ENCODE results near the gene ABCG1. TPM values are rescaled to one million over a fixed set of nuclear protein-coding genes. Genes with fewer than 3 reads are reported as not detected.

Gene ABCG1
- total RNA-seq, 2 donors from 2014 or later = 7.9 to 12.3 TPM

- no peak for TF ChIP-seq CTCF (IDR thresholded peaks at IDR 0.05)
- Histone ChIP-seq H3K36me3 (no peaks in the 10 kb centered on the region), H3K27ac (peak overlapping the region; percentile 74 to 89), H3K9me3 (no peaks in the 10 kb centered on the region), H3K4me3 (no peak overlapping the region), H3K27me3 (no peaks in the 10 kb centered on the region), H3K4me1 (peaks cover 0 to 68% of the 10 kb centered on the region in 2 donors)
- DNase-seq (ENCODE audit: low spot score) = no peak
Measured at GRCh38 chr21:42237161-42237560, 18.2 kb downstream of the ABCG1 start.

GRCh38 chr21:42237577-42237976, 18.6 kb downstream of the ABCG1 start:
- H3K4me3 ChIP-seq = no peak overlapping the region
- no peaks in the 10 kb centered on the region for H3K27me3 ChIP-seq
- peak overlapping the region in 1 of 2 donors; percentile 74 for H3K27ac ChIP-seq
- no peak for TF ChIP-seq CTCF (IDR thresholded peaks at IDR 0.05)
- no peak for DNase-seq (ENCODE audit: low spot score)
- H3K36me3 ChIP-seq = no peaks in the 10 kb centered on the region
- peaks cover 0 to 64% of the 10 kb centered on the region in 2 donors for H3K4me1 ChIP-seq
- H3K9me3 ChIP-seq = no peaks in the 10 kb centered on the region

DNA sequence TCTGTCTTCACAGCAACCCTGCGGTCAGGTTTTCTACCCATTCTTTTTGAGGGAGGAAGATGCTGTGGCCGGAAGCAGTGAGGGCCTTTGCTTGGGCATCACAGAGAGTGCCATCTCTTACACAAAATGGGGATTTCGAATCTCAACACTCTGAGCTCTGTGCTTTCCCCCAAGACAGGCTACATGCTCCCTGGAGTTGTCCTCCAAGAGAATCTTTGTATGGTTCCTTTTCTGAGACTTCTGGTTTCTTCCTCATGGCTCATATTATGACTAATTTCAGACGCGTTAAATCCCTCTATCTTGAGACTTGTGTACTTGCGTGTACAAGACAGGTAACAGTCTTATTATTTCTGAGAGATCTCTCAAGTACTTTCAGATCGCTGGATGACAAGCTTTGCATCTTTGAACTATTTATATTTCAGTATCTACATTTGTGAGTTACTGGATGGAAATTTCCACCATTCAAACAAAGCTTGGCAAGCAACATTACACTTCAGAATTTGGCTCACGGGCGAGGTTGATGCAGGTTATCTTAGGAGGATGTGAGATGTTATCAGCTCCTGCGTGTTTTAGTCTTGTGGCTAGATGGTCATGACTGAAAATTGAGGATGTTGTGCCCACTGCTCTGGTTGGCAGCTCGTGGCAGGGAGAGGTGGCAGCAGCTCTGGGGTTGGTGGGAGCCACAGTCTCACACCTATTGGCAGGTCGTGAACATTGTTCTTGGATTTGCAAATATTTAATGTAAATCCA, 19.4 kb downstream of the ABCG1 start:
- DNase-seq (ENCODE audit: low spot score) = no peak

DNA sequence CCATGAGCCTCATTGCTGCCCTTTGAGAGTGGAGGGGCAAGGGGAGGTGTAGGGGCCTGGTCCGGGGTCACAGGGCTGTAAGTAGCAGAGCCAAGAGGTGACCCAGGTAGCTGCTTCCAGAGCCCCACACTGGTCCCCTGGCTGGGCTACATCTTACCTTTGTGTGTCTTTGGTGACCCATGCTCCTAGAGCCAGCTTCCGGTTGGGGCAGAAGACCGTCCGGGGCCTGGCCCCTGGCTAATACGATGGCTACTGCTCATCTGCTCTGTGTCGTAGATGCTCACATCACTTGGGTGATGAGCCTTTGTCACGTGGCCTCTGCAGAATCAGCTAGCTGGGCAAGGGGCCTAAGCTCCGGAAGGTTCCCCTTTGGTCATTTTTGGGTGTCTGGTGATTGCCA, 20.6 kb downstream of the ABCG1 start:
- TF ChIP-seq CTCF (IDR thresholded peaks at IDR 0.05) = no peak
- no peaks in the 10 kb centered on the region for H3K36me3 ChIP-seq
- no peaks in the 10 kb centered on the region for H3K9me3 ChIP-seq
- H3K4me1 ChIP-seq = peaks cover 0 to 50% of the 10 kb centered on the region in 2 donors
- H3K27ac ChIP-seq = no peak overlapping the region
- H3K27me3 ChIP-seq = no peaks in the 10 kb centered on the region
- DNase-seq (ENCODE audit: low spot score) = no peak
- H3K4me3 ChIP-seq = no peak overlapping the region

More for the DNA sequence above, 19.4 kb downstream of the ABCG1 start:
- Histone ChIP-seq H3K36me3 (no peaks in the 10 kb centered on the region), H3K4me3 (no peak overlapping the region), H3K4me1 (peaks cover 0 to 56% of the 10 kb centered on the region in 2 donors), H3K27me3 (no peaks in the 10 kb centered on the region), H3K9me3 (no peaks in the 10 kb centered on the region), H3K27ac (peak overlapping the region in 1 of 2 donors; percentile 1)
- no peak for TF ChIP-seq CTCF (IDR thresholded peaks at IDR 0.05)

DNA sequence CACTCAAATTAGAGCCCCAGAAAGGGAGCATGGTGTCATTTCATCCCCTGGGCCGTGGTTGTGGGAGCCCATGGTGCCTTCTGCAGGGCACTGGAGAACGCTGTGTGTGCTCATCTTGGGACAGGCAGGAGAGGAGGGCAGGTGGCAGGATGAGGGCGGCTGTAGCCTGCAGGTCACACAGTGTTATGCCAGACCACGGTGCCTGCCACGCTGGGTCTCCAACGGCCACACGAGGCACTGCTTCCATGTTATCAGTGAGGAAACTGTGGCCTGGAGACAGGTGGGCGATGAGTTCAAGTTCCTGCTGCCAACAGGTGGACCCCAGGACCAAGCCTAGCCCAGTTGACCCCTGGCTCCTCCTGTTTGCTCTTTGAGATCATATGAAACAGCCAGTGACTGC, 21.0 kb downstream of the ABCG1 start:
- DNase-seq (ENCODE audit: low spot score) = no peak
- Histone ChIP-seq H3K27ac (no peak overlapping the region), H3K4me3 (no peak overlapping the region), H3K9me3 (no peaks in the 10 kb centered on the region), H3K27me3 (no peaks in the 10 kb centered on the region), H3K36me3 (no peaks in the 10 kb centered on the region), H3K4me1 (peaks cover 0 to 51% of the 10 kb centered on the region in 2 donors)
- TF ChIP-seq CTCF (IDR thresholded peaks at IDR 0.05) = no peak

- H3K36me3 ChIP-seq = no peaks in the 10 kb centered on the region
Measured at GRCh38 chr21:42242611-42243010, 23.7 kb downstream of the ABCG1 start.

More at GRCh38 chr21:42242611-42243010, 23.7 kb downstream of the ABCG1 start:
- Histone ChIP-seq H3K27ac (no peak overlapping the region), H3K27me3 (no peaks in the 10 kb centered on the region), H3K4me1 (peaks cover 0 to 36% of the 10 kb centered on the region in 2 donors), H3K9me3 (no peaks in the 10 kb centered on the region), H3K4me3 (no peak overlapping the region)
- DNase-seq (ENCODE audit: low spot score) = no peak
- TF ChIP-seq CTCF (IDR thresholded peaks at IDR 0.05) = no peak
